ENCODE results near the gene STK11IP. TPM values are rescaled to one million over a fixed set of nuclear protein-coding genes. Genes with fewer than 3 reads are reported as not detected.

STK11IP gene, protein sequence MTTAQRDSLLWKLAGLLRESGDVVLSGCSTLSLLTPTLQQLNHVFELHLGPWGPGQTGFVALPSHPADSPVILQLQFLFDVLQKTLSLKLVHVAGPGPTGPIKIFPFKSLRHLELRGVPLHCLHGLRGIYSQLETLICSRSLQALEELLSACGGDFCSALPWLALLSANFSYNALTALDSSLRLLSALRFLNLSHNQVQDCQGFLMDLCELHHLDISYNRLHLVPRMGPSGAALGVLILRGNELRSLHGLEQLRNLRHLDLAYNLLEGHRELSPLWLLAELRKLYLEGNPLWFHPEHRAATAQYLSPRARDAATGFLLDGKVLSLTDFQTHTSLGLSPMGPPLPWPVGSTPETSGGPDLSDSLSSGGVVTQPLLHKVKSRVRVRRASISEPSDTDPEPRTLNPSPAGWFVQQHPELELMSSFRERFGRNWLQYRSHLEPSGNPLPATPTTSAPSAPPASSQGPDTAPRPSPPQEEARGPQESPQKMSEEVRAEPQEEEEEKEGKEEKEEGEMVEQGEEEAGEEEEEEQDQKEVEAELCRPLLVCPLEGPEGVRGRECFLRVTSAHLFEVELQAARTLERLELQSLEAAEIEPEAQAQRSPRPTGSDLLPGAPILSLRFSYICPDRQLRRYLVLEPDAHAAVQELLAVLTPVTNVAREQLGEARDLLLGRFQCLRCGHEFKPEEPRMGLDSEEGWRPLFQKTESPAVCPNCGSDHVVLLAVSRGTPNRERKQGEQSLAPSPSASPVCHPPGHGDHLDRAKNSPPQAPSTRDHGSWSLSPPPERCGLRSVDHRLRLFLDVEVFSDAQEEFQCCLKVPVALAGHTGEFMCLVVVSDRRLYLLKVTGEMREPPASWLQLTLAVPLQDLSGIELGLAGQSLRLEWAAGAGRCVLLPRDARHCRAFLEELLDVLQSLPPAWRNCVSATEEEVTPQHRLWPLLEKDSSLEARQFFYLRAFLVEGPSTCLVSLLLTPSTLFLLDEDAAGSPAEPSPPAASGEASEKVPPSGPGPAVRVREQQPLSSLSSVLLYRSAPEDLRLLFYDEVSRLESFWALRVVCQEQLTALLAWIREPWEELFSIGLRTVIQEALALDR
- 8.9 TPM for total RNA-seq

DNA sequence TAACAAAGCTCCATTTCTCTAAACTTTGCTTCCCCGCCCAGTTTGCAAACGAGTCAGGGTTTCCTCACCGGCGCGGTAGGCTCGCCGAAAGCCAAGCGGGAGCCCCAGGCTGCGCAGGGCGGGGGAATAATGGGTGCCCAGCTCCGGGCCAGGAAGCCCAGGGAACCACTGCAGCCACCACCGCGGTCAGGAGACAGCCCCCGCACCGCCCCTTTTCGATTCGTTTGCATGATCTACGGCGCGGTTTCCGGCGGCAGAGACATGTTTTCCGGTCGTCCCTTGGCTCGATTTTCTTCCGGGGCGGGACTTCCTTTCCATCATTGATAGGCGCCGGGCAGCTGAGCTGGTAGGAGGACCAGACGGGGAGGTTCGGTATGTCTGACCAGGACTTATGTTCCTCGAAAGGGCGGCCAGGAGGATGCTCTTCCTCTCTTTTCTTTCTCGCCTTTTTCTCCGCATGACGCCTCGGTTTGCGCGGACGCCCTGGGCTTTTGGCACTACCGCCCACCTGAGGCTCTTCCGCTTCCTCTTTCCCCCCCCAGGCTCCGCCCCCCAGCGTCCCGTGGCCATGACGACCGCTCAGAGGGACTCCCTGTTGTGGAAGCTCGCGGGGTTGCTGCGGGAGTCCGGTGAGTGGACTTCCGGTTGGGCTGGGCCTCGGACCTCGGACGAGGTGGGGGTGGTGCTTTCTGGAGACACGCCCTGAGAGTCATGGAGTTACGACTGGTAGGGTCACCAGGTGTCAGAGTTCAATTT is at the start of gene STK11IP:
Gene STK11IP, plus strand, starts transcription at position 306 of the 756 bp plus-strand sequence. Its CDS starts 263 bp downstream, at position 569.
- Histone ChIP-seq H3K9ac (ENCODE audit: low read depth in 1 of 3, low read length in 3 of 3) (peak within 1 kb of the TSS; percentile 83 to 98 (median 92)), H3K27me3 (ENCODE audit: control insufficient read depth in 3 of 3, insufficient read depth in 3 of 3, low read length in 3 of 3) (no peaks in the 10 kb centered on the region), H3K36me3 (ENCODE audit: control insufficient read depth in 3 of 3, insufficient read depth in 3 of 3, low read length in 3 of 3) (peaks cover 14 to 18% (median 16%) of the 10 kb centered on the region in 3 donors), H3K4me3 (ENCODE audit: low read length in 3 of 3) (peak within 1 kb of the TSS; percentile 91 to 97 (median 96)), H3K9me3 (ENCODE audit: control insufficient read depth in 3 of 3, low read length in 3 of 3) (no peaks in the 10 kb centered on the region), H3K4me1 (ENCODE audit: control insufficient read depth in 3 of 3, insufficient read depth in 3 of 3, low read length in 3 of 3) (peaks cover 8 to 13% (median 10%) of the 10 kb centered on the region in 3 donors), H3K27ac (ENCODE audit: low read depth, low read length) (peak within 1 kb of the TSS; percentile 88)

DNA sequence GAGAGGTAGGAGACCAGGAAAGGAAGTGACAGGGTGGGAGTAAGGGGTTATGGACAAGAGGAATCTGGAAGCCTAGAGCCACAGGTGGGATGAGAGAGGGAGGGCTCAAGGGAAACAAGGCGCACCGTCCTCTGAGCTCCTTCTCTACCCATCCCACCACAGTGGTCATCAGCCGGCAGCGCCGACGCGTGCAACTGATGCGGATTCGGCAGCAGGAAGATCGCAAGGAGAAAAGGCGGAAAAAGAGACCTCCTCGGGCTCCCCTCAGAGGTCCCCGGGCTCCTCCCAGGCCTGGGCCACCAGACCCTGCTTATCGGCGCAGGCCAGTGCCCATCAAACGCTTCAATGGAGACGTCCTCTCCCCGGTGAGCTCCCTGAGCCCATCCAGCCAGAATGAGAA is 48.7 kb upstream of the STK11IP start:
- Histone ChIP-seq H3K9me3 (ENCODE audit: control insufficient read depth in 3 of 3, low read length in 3 of 3) (no peaks in the 10 kb centered on the region), H3K9ac (ENCODE audit: low read depth in 1 of 3, low read length in 3 of 3) (no peak overlapping the region), H3K4me1 (ENCODE audit: control insufficient read depth in 3 of 3, insufficient read depth in 3 of 3, low read length in 3 of 3) (peaks cover 18 to 21% (median 21%) of the 10 kb centered on the region in 3 donors), H3K27me3 (ENCODE audit: control insufficient read depth in 3 of 3, insufficient read depth in 3 of 3, low read length in 3 of 3) (peaks cover 8 to 14% (median 10%) of the 10 kb centered on the region in 3 donors), H3K27ac (ENCODE audit: low read depth, low read length) (no peak overlapping the region), H3K36me3 (ENCODE audit: control insufficient read depth in 3 of 3, insufficient read depth in 3 of 3, low read length in 3 of 3) (peaks cover 4 to 6% (median 5%) of the 10 kb centered on the region in 3 donors), H3K4me3 (ENCODE audit: low read length in 3 of 3) (no peak overlapping the region)

DNA sequence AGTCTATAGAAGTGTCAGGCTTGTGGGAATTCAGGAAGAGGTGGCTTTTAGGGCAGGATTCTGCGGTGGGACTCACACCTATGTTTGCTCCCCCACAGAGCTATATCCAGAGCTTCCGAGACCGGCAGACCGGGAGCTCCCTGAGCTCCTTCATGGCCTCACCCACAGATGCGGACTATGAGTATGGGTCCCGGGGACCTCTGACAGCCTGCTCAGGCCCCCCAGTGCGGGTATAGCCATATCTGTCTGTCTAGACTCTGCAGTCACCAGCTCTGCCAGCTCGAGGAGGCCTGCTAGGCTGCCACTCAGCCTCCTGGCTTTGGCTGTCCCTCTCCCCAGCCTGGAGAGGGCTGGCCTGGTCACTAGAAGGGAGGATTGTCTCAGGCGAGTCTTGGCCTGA is 48.0 kb upstream of the STK11IP start:
- Histone ChIP-seq H3K27me3 (ENCODE audit: control insufficient read depth in 3 of 3, insufficient read depth in 3 of 3, low read length in 3 of 3) (peaks cover 8 to 16% (median 14%) of the 10 kb centered on the region in 3 donors), H3K9ac (ENCODE audit: low read depth in 1 of 3, low read length in 3 of 3) (no peak overlapping the region), H3K9me3 (ENCODE audit: control insufficient read depth in 3 of 3, low read length in 3 of 3) (no peaks in the 10 kb centered on the region), H3K36me3 (ENCODE audit: control insufficient read depth in 3 of 3, insufficient read depth in 3 of 3, low read length in 3 of 3) (peaks cover 9 to 12% (median 10%) of the 10 kb centered on the region in 3 donors), H3K4me3 (ENCODE audit: low read length in 3 of 3) (no peak overlapping the region), H3K27ac (ENCODE audit: low read depth, low read length) (no peak overlapping the region), H3K4me1 (ENCODE audit: control insufficient read depth in 3 of 3, insufficient read depth in 3 of 3, low read length in 3 of 3) (peaks cover 12 to 15% (median 14%) of the 10 kb centered on the region in 3 donors)

DNA sequence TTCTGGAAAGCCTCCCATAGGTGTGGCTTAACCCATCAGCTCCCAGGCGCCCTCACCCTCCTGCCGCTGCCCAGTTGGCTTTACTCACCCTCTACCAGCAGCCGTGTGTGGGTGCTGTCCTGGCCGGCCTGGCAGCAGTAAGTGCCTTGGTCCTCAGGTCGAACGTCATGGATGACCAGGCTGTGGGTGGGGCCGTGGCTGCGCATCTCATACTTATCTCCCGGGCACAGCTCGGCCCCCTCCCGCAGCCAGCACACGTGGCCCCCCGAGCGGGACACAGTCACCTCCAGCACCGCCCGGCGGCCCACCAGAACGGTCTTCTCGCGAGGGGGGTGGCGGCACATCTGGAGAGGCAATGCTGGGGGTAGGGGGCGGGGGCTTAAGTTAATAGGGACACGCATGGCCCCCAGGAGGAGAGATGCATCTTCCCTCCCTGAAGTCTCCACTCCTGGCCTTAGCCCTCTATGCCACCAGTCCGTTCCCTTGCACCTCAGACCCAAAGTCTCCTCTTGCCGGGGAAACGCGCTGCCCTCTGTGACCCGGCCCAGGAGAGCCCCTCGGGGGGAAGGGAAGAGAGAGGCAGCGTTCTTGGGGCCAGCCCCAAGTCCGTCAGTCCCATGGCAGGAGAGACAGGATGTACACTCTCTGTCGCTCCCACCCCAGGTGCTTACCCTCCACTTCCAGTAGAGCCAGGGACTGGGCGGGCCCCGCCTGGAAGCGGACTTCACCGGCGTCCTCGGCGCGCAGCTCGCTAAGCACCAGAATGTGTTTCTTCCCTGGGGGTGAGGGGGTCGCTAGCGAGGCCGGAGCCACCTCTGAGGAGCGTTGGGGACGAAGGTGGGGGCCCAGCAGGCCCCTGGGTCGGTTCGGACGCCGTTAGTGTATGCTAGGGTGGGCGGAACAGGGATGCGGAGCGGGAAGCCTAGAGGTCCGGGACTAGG is 45.9 kb upstream of the STK11IP start:
- peak overlapping the region in 1 of 3 donors; percentile 25 for H3K9ac ChIP-seq (ENCODE audit: low read depth in 1 of 3, low read length in 3 of 3)
- H3K4me3 ChIP-seq (ENCODE audit: low read length in 3 of 3) = peak overlapping the region in 2 of 3 donors; percentile 49 to 67

DNA sequence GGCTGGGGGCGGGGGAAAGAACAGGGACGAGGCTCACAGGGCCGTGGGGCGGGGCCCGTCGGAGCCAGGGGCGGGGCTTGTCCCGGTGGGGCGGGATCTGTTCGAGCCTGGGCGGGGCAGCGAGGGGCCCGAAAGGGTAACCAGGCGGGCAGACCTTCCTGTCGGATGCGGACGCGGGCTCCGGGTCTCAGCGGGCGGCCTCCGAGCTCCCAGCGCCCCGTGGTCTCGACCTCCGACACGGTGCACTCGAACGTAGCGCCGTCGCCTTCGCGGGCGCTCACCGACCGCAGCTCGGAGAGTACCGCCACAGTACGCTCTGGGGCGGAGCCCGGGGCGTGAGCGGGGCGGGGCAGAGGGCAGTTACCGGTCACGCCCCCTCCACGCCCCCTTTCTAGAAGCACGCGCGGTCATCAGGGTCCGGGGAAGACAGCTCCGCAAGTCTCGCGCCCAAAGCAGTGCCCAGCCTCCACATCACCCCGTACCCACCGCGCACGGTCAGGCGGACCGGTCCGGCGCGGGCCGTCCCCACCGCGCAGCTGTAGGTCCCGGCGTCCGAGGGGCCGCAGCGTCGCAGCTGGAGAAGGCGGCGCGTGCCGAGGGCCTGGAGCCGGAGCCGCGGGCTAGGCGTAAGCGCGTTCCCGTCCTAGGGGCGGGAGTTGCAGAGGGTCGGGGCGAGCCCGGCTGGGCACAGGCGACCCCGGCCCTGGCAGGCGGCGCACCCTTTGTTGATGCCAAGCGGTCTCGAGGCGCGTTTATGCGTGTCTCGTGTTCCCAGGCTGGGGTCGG is 45.1 kb upstream of the STK11IP start:
- Histone ChIP-seq H3K27ac (ENCODE audit: low read depth, low read length) (no peak overlapping the region), H3K36me3 (ENCODE audit: control insufficient read depth in 3 of 3, insufficient read depth in 3 of 3, low read length in 3 of 3) (peaks cover 26 to 34% (median 28%) of the 10 kb centered on the region in 3 donors), H3K4me3 (ENCODE audit: low read length in 3 of 3) (peak overlapping the region; percentile 23 to 70 (median 67)), H3K4me1 (ENCODE audit: control insufficient read depth in 3 of 3, insufficient read depth in 3 of 3, low read length in 3 of 3) (peaks cover 11 to 14% (median 12%) of the 10 kb centered on the region in 3 donors), H3K27me3 (ENCODE audit: control insufficient read depth in 3 of 3, insufficient read depth in 3 of 3, low read length in 3 of 3) (peaks cover 8 to 16% (median 8%) of the 10 kb centered on the region in 3 donors), H3K9me3 (ENCODE audit: control insufficient read depth in 3 of 3, low read length in 3 of 3) (no peaks in the 10 kb centered on the region), H3K9ac (ENCODE audit: low read depth in 1 of 3, low read length in 3 of 3) (peak overlapping the region in 2 of 3 donors; percentile 23 to 62)

More for the DNA sequence above, 45.9 kb upstream of the STK11IP start:
- peaks cover 8 to 16% (median 8%) of the 10 kb centered on the region in 3 donors for H3K27me3 ChIP-seq (ENCODE audit: control insufficient read depth in 3 of 3, insufficient read depth in 3 of 3, low read length in 3 of 3)
- H3K4me1 ChIP-seq (ENCODE audit: control insufficient read depth in 3 of 3, insufficient read depth in 3 of 3, low read length in 3 of 3) = peaks cover 11 to 14% (median 12%) of the 10 kb centered on the region in 3 donors
- peaks cover 20 to 27% (median 24%) of the 10 kb centered on the region in 3 donors for H3K36me3 ChIP-seq (ENCODE audit: control insufficient read depth in 3 of 3, insufficient read depth in 3 of 3, low read length in 3 of 3)
- no peaks in the 10 kb centered on the region for H3K9me3 ChIP-seq (ENCODE audit: control insufficient read depth in 3 of 3, low read length in 3 of 3)
- no peak overlapping the region for H3K27ac ChIP-seq (ENCODE audit: low read depth, low read length)

DNA sequence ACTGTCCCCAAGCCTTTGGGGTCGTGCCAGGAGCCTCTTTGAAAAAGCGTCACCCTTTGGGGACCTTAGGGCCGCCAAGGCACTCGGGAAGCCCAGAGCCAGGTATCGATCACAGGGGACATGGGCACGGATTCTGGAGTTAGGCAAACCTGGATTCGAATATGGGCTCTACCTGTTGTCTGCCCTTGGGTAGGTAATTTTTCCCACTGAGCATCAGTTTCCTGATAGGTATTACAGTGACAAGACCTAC is 44.6 kb upstream of the STK11IP start:
- H3K9ac ChIP-seq (ENCODE audit: low read depth in 1 of 3, low read length in 3 of 3) = peak overlapping the region in 2 of 3 donors; percentile 23 to 62

DNA sequence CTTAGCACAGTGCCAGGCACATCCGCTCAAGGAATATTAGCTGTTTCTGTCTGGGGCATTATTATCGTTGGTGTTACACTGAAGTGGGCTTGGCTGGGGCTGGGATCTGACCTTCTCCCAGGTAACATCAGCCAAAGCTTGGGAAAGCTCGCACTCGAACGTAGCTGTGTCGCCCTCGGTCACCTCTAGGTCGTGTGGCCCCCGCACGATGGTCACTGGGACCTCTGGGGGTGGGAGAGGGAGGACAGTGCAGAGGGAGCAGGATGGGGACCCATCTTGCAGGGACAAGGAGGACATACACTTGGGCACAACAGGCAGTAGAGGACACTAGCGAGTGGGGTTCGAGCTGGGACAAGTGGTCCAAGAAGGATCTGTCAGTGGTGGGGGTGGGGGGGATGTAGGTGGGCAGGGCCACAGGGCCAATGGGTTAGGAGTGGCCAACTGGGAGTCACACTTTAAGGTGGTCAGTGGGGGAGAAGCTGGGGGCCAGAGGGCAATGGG is 44.1 kb upstream of the STK11IP start:
- Histone ChIP-seq H3K4me1 (ENCODE audit: control insufficient read depth in 3 of 3, insufficient read depth in 3 of 3, low read length in 3 of 3) (peaks cover 11 to 14% (median 12%) of the 10 kb centered on the region in 3 donors), H3K27me3 (ENCODE audit: control insufficient read depth in 3 of 3, insufficient read depth in 3 of 3, low read length in 3 of 3) (peaks cover 8 to 16% (median 8%) of the 10 kb centered on the region in 3 donors), H3K9me3 (ENCODE audit: control insufficient read depth in 3 of 3, low read length in 3 of 3) (no peaks in the 10 kb centered on the region), H3K27ac (ENCODE audit: low read depth, low read length) (no peak overlapping the region), H3K9ac (ENCODE audit: low read depth in 1 of 3, low read length in 3 of 3) (peak overlapping the region in 2 of 3 donors; percentile 23 to 62), H3K36me3 (ENCODE audit: control insufficient read depth in 3 of 3, insufficient read depth in 3 of 3, low read length in 3 of 3) (peaks cover 32 to 42% (median 34%) of the 10 kb centered on the region in 3 donors), H3K4me3 (ENCODE audit: low read length in 3 of 3) (no peak overlapping the region)

More for the DNA sequence above, 44.6 kb upstream of the STK11IP start:
- Histone ChIP-seq H3K27ac (ENCODE audit: low read depth, low read length) (no peak overlapping the region), H3K4me1 (ENCODE audit: control insufficient read depth in 3 of 3, insufficient read depth in 3 of 3, low read length in 3 of 3) (peaks cover 11 to 14% (median 12%) of the 10 kb centered on the region in 3 donors), H3K36me3 (ENCODE audit: control insufficient read depth in 3 of 3, insufficient read depth in 3 of 3, low read length in 3 of 3) (peaks cover 29 to 39% (median 30%) of the 10 kb centered on the region in 3 donors), H3K4me3 (ENCODE audit: low read length in 3 of 3) (peak overlapping the region in 2 of 3 donors; percentile 23 to 67), H3K9me3 (ENCODE audit: control insufficient read depth in 3 of 3, low read length in 3 of 3) (no peaks in the 10 kb centered on the region), H3K27me3 (ENCODE audit: control insufficient read depth in 3 of 3, insufficient read depth in 3 of 3, low read length in 3 of 3) (peaks cover 8 to 16% (median 8%) of the 10 kb centered on the region in 3 donors)

DNA sequence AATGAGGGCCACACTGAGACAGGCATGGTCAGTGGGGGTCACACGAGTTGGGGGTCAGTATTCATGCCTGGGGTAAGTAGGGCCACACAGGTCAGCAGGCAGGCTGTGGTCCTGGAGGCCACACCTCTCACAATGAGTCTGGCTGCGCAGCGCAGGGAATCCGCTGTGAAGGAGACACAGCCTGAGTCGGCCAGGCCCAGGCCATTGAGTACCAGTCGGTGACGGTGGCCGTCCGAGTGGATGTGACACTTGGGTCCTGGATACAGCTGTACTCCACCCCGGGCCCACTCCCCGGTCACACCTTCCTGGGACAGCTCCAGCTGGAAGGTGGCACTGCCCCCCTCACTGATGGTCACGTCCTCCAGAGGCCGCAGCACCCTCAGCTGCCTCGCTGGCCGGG is 43.3 kb upstream of the STK11IP start:
- H3K9ac ChIP-seq (ENCODE audit: low read depth in 1 of 3, low read length in 3 of 3) = no peak overlapping the region
- H3K27ac ChIP-seq (ENCODE audit: low read depth, low read length) = no peak overlapping the region
- peaks cover 36 to 48% (median 38%) of the 10 kb centered on the region in 3 donors for H3K36me3 ChIP-seq (ENCODE audit: control insufficient read depth in 3 of 3, insufficient read depth in 3 of 3, low read length in 3 of 3)
- peaks cover 8 to 16% (median 8%) of the 10 kb centered on the region in 3 donors for H3K27me3 ChIP-seq (ENCODE audit: control insufficient read depth in 3 of 3, insufficient read depth in 3 of 3, low read length in 3 of 3)
- H3K4me3 ChIP-seq (ENCODE audit: low read length in 3 of 3) = no peak overlapping the region
- peaks cover 11 to 14% (median 12%) of the 10 kb centered on the region in 3 donors for H3K4me1 ChIP-seq (ENCODE audit: control insufficient read depth in 3 of 3, insufficient read depth in 3 of 3, low read length in 3 of 3)
- H3K9me3 ChIP-seq (ENCODE audit: control insufficient read depth in 3 of 3, low read length in 3 of 3) = no peaks in the 10 kb centered on the region

Measured in skeletal muscle tissue (tissue), 4 donors.